ENCODE data around the gene S100Z. TPM values are rescaled to one million over a fixed set of nuclear protein-coding genes. Genes with fewer than 3 reads are reported as not detected.
"Not testable (repeated sequence)": the region's sequence is repeated elsewhere in the genome, so short reads cannot be mapped to it uniquely, and the experiment has no call there.

Gene S100Z
- total and polyA plus RNA-seq, 2 experiments from 2014 or later: not detected

DNA sequence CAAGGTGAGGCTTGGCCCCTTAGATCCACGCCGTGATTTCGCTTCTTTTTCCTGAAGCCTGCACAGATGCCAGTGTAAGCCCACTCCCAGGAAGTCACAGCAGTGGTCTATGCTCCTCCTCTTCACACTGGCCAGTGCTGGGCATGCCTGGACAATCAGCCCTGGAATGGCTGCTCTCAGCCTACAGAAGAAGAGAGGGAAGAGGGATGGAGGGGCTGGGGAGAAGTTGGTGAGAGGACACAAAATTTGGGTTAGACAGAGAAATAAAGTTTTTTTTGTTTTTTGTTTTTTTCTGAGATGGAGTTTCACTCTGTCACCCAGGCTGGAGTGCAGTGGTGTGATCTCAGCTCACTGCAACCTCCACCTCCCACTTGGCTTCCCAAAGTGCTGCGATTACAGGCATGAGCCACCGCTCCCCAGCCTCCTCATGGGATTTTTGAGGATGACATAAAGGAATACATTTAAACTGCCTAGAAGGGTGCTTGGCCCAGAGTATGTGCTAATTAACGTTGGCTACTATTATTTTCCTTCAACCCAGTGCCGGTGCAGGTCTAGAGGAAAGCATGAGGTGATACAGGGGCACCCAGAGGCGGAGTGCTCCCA lies 830 bp downstream of the S100Z start:
- DNase-seq: no peak
- in situ Hi-C loops (cut with MboI): no loop called here
- Histone ChIP-seq H3K4me1 (ENCODE audit: insufficient read depth) (no peaks in the 10 kb centered on the region), H3K9me3 (ENCODE audit: low read depth) (no peaks in the 10 kb centered on the region), H3K9ac (no peak overlapping the region), H3K9me2 (ENCODE audit: insufficient read depth) (no peaks in the 10 kb centered on the region), H3K27me3 (replicated peaks; ENCODE audit: insufficient read depth) (no peaks in the 10 kb centered on the region), H3K27ac (no peak overlapping the region), H3K79me2 (ENCODE audit: insufficient read depth) (no peaks in the 10 kb centered on the region), H3K4me2 (ENCODE audit: unreplicated experiment) (no peak overlapping the region), H3K4me3 (no peak overlapping the region), H3F3A (ENCODE audit: insufficient read depth) (no peaks in the 10 kb centered on the region), H4K20me1 (ENCODE audit: insufficient read depth) (no peaks in the 10 kb centered on the region), H3K36me3 (ENCODE audit: low read depth) (no peaks in the 10 kb centered on the region), H2AFZ (no peak overlapping the region)
- TF ChIP-seq EZH2phosphoT487 (IDR thresholded peaks at IDR 0.05; ENCODE audit: insufficient read depth, low read depth): no peak
- TF ChIP-seq EZH2 (IDR thresholded peaks at IDR 0.05; ENCODE audit: insufficient read depth, poor library complexity, severe bottlenecking): no peak
- 81 to 88% methylated on average over 8 of the region's 8 CpGs for whole genome bisulfite sequencing, 2 experiments (ENCODE audit: low coverage in 1 of 2, low lambda C conversion rate in 2 of 2, missing lambda C conversion rate in 2 of 2)

GRCh38 chr5:76851728-76852369 lies 2.0 kb downstream of the S100Z start:
- no peaks in the 10 kb centered on the region for H4K20me1 ChIP-seq (ENCODE audit: insufficient read depth)
- no peaks in the 10 kb centered on the region for H3K9me2 ChIP-seq (ENCODE audit: insufficient read depth)
- in situ Hi-C loops (cut with MboI): no loop called here
- no peak overlapping the region for H3K4me3 ChIP-seq
- H2AFZ ChIP-seq: no peak overlapping the region
- H3K36me3 ChIP-seq (ENCODE audit: low read depth): no peaks in the 10 kb centered on the region
- TF ChIP-seq EZH2phosphoT487 (IDR thresholded peaks at IDR 0.05; ENCODE audit: insufficient read depth, low read depth) (no peak), EZH2 (IDR thresholded peaks at IDR 0.05; ENCODE audit: insufficient read depth, poor library complexity, severe bottlenecking) (no peak)
- H3K4me1 ChIP-seq (ENCODE audit: insufficient read depth): no peaks in the 10 kb centered on the region
- H3K27ac ChIP-seq: no peak overlapping the region
- H3F3A ChIP-seq (ENCODE audit: insufficient read depth): no peaks in the 10 kb centered on the region
- H3K9ac ChIP-seq: no peak overlapping the region
- no peaks in the 10 kb centered on the region for H3K27me3 ChIP-seq (replicated peaks; ENCODE audit: insufficient read depth)
- no peak for DNase-seq
- 51 to 59% methylated on average over 7 of the region's 7 CpGs for WGBS, 2 experiments (ENCODE audit: low coverage in 1 of 2, low lambda C conversion rate in 2 of 2, missing lambda C conversion rate in 2 of 2)
- no peak overlapping the region for H3K4me2 ChIP-seq (ENCODE audit: unreplicated experiment)
- no peaks in the 10 kb centered on the region for H3K9me3 ChIP-seq (ENCODE audit: low read depth)
- H3K79me2 ChIP-seq (ENCODE audit: insufficient read depth): no peaks in the 10 kb centered on the region

DNA sequence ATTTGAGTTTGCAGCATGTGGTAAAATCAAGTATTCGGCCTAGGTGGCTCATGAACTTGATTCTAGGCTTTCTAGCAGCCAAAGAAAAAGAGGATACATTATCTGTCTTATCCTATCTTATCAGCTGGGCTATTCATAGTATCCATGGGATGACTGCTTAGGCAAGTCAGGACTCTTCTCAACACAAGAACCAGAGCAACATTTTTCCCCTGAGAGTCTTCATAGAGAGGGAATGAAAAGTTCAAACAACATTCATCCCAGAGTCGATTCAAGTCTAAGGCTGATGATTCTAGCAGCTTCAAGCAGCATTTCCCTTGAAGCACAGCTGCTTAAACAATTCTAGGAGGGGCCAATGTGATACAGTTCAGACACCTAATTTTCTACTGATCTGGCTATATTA lies 3.0 kb downstream of the S100Z start:
- in situ Hi-C loops (cut with MboI): no loop called here
- DNase-seq: no peak
- no peaks in the 10 kb centered on the region for H4K20me1 ChIP-seq (ENCODE audit: insufficient read depth)
- H2AFZ ChIP-seq: no peak overlapping the region
- no peaks in the 10 kb centered on the region for H3K9me2 ChIP-seq (ENCODE audit: insufficient read depth)
- no peaks in the 10 kb centered on the region for H3F3A ChIP-seq (ENCODE audit: insufficient read depth)
- no peak overlapping the region for H3K4me3 ChIP-seq
- H3K4me2 ChIP-seq (ENCODE audit: unreplicated experiment): no peak overlapping the region
- H3K36me3 ChIP-seq (ENCODE audit: low read depth): no peaks in the 10 kb centered on the region
- no peak overlapping the region for H3K9ac ChIP-seq
- no peaks in the 10 kb centered on the region for H3K79me2 ChIP-seq (ENCODE audit: insufficient read depth)
- no peak overlapping the region for H3K27ac ChIP-seq
- TF ChIP-seq EZH2 (IDR thresholded peaks at IDR 0.05; ENCODE audit: insufficient read depth, poor library complexity, severe bottlenecking) (no peak), EZH2phosphoT487 (IDR thresholded peaks at IDR 0.05; ENCODE audit: insufficient read depth, low read depth) (no peak)
- 23 to 35% methylated on average over 2 of the region's 2 CpGs for WGBS, 2 experiments (ENCODE audit: low coverage in 1 of 2, low lambda C conversion rate in 2 of 2, missing lambda C conversion rate in 2 of 2)
- no peaks in the 10 kb centered on the region for H3K4me1 ChIP-seq (ENCODE audit: insufficient read depth)
- no peaks in the 10 kb centered on the region for H3K27me3 ChIP-seq (replicated peaks; ENCODE audit: insufficient read depth)
- no peaks in the 10 kb centered on the region for H3K9me3 ChIP-seq (ENCODE audit: low read depth)

- H3K27ac ChIP-seq; H3K9me3 ChIP-seq (ENCODE audit: low read depth); H3K4me2 ChIP-seq (ENCODE audit: unreplicated experiment); H3K9me2 ChIP-seq (ENCODE audit: insufficient read depth); H3K36me3 ChIP-seq (ENCODE audit: low read depth); DNase-seq; H3K4me3 ChIP-seq; H3K9ac ChIP-seq; H4K20me1 ChIP-seq (ENCODE audit: insufficient read depth); H2AFZ ChIP-seq; in situ Hi-C loops (cut with MboI); H3K4me1 ChIP-seq (ENCODE audit: insufficient read depth); H3K79me2 ChIP-seq (ENCODE audit: insufficient read depth); H3K27me3 ChIP-seq (replicated peaks; ENCODE audit: insufficient read depth); H3F3A ChIP-seq (ENCODE audit: insufficient read depth): not testable (repeated sequence)
- WGBS, 2 experiments (ENCODE audit: low coverage in 1 of 2, low lambda C conversion rate in 2 of 2, missing lambda C conversion rate in 2 of 2): 76 to 87% methylated on average over 3 of the region's 3 CpGs
These were observed 3.9 kb downstream of the S100Z start for GRCh38 chr5:76853741-76854140.

GRCh38 chr5:76854644-76855043 lies 4.8 kb downstream of the S100Z start:
- TF ChIP-seq EZH2 (IDR thresholded peaks at IDR 0.05; ENCODE audit: insufficient read depth, poor library complexity, severe bottlenecking): no peak
- no peak for TF ChIP-seq EZH2phosphoT487 (IDR thresholded peaks at IDR 0.05; ENCODE audit: insufficient read depth, low read depth)
- no peaks in the 10 kb centered on the region for H3K36me3 ChIP-seq (ENCODE audit: low read depth)
- no peaks in the 10 kb centered on the region for H3K9me2 ChIP-seq (ENCODE audit: insufficient read depth)
- no peaks in the 10 kb centered on the region for H3K9me3 ChIP-seq (ENCODE audit: low read depth)
- no peak overlapping the region for H3K4me3 ChIP-seq
- H3K27me3 ChIP-seq (replicated peaks; ENCODE audit: insufficient read depth): no peaks in the 10 kb centered on the region
- H3K9ac ChIP-seq: no peak overlapping the region
- H3K79me2 ChIP-seq (ENCODE audit: insufficient read depth): no peaks in the 10 kb centered on the region
- in situ Hi-C loops (cut with MboI): no loop called here
- no peak for DNase-seq
- H3K4me1 ChIP-seq (ENCODE audit: insufficient read depth): no peaks in the 10 kb centered on the region
- H3K27ac ChIP-seq: no peak overlapping the region
- H3F3A ChIP-seq (ENCODE audit: insufficient read depth): no peaks in the 10 kb centered on the region
- no peak overlapping the region for H2AFZ ChIP-seq
- H3K4me2 ChIP-seq (ENCODE audit: unreplicated experiment): no peak overlapping the region
- no peaks in the 10 kb centered on the region for H4K20me1 ChIP-seq (ENCODE audit: insufficient read depth)

DNA sequence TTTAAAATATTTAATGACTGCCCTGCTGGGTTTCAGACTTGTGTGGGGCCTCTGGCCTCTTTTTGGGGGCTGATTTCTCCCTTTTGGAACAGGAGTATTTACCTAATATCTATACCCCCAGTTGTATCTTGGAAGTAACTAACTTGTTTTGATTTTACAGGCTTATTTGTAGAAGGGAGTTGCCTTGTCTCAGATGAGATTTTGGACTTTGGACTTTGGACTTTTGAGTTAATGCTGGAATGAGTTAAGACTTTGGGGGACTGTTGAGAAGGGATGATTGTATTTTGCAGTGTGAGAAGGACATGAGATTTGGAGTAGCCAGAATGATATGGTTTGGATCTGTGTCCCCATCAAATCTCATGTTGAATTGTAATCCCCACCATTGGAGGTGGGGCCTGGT lies 5.7 kb downstream of the S100Z start:
- DNase-seq; H4K20me1 ChIP-seq (ENCODE audit: insufficient read depth); H3K27me3 ChIP-seq (replicated peaks; ENCODE audit: insufficient read depth); H3F3A ChIP-seq (ENCODE audit: insufficient read depth); H3K4me2 ChIP-seq (ENCODE audit: unreplicated experiment); H3K9me3 ChIP-seq (ENCODE audit: low read depth); H3K36me3 ChIP-seq (ENCODE audit: low read depth); H3K9ac ChIP-seq; H3K4me1 ChIP-seq (ENCODE audit: insufficient read depth); H3K27ac ChIP-seq; H3K79me2 ChIP-seq (ENCODE audit: insufficient read depth); in situ Hi-C loops (cut with MboI); H3K9me2 ChIP-seq (ENCODE audit: insufficient read depth); H3K4me3 ChIP-seq; H2AFZ ChIP-seq: not testable (repeated sequence)
